Measurements from ENCODE around the gene ANKFY1.

ANKFY1 gene

GRCh38 chr17:4156750-4157381 is 106.9 kb downstream of the ANKFY1 start:
- peaks cover 0 to 11% (median 10%) of the 10 kb centered on the region in 4 experiments for H3K4me1 ChIP-seq (ENCODE audit: control extremely low read depth in 1 of 4, control insufficient read depth in 4 of 4, insufficient read depth in 4 of 4, low read length in 3 of 4)
- no peak overlapping the region for H3K27ac ChIP-seq (ENCODE audit: insufficient read depth in 1 of 2, low read depth in 1 of 2, low read length in 2 of 2, poor library complexity in 1 of 2, severe bottlenecking in 2 of 2)
- H3K4me3 ChIP-seq (ENCODE audit: control insufficient read depth in 1 of 7, extremely low read depth in 1 of 7, insufficient read depth in 4 of 7, low read depth in 2 of 7, low read length in 6 of 7), result no peak overlapping the region
- WGBS (ENCODE audit: insufficient coverage), result 94% methylated on average over 14 of the region's 16 CpGs
- no peaks in the 10 kb centered on the region for H3K27me3 ChIP-seq (replicated peaks in 2 of 5; ENCODE audit: control insufficient read depth in 4 of 5, insufficient read depth in 5 of 5, low read length in 4 of 5)
- H3K9me3 ChIP-seq (ENCODE audit: control extremely low read depth in 1 of 5, control insufficient read depth in 4 of 5, insufficient read depth in 2 of 5, low read depth in 1 of 5, low read length in 4 of 5), result no peaks in the 10 kb centered on the region
- H3K36me3 ChIP-seq (ENCODE audit: control insufficient read depth in 4 of 4, insufficient read depth in 4 of 4, low read length in 3 of 4), result peaks cover 8 to 63% (median 16%) of the 10 kb centered on the region in 4 experiments
- ChIA-PET POLR2A (interaction anchor here (2.0 kb wide), 1 partner anchor 14 kb away, joined by 8 read pairs; the partner anchor contains the start of genes CYB5D2 and ZZEF1), CTCF (interaction anchor here (0.6 to 2.0 kb wide), 9 partner anchors 8 to 466 kb away, joined by 3 to 8 read pairs (median 4); no protein-coding TSS in a partner anchor)
- no peak for DNase-seq

GRCh38 chr17:4155980-4156620 is 107.7 kb downstream of the ANKFY1 start:
- Histone ChIP-seq H3K27me3 (replicated peaks in 2 of 5; ENCODE audit: control insufficient read depth in 4 of 5, insufficient read depth in 5 of 5, low read length in 4 of 5) (no peaks in the 10 kb centered on the region), H3K4me1 (ENCODE audit: control extremely low read depth in 1 of 4, control insufficient read depth in 4 of 4, insufficient read depth in 4 of 4, low read length in 3 of 4) (peaks cover 0 to 4% (median 2%) of the 10 kb centered on the region in 4 experiments), H3K9me3 (ENCODE audit: control extremely low read depth in 1 of 5, control insufficient read depth in 4 of 5, insufficient read depth in 2 of 5, low read depth in 1 of 5, low read length in 4 of 5) (no peaks in the 10 kb centered on the region), H3K27ac (ENCODE audit: insufficient read depth in 1 of 2, low read depth in 1 of 2, low read length in 2 of 2, poor library complexity in 1 of 2, severe bottlenecking in 2 of 2) (no peak overlapping the region), H3K4me3 (ENCODE audit: control insufficient read depth in 1 of 7, extremely low read depth in 1 of 7, insufficient read depth in 4 of 7, low read depth in 2 of 7, low read length in 6 of 7) (no peak overlapping the region), H3K36me3 (ENCODE audit: control insufficient read depth in 4 of 4, insufficient read depth in 4 of 4, low read length in 3 of 4) (peaks cover 8 to 64% (median 16%) of the 10 kb centered on the region in 4 experiments)
- no peak for DNase-seq
- 97% methylated on average over 9 of the region's 10 CpGs for WGBS (ENCODE audit: insufficient coverage)
- ChIA-PET CTCF (interaction anchor here (0.7 to 2.0 kb wide), 10 partner anchors 7 to 26 kb away, joined by 3 to 8 read pairs (median 4); partner anchors contain the start of gene CYB5D2), POLR2A (interaction anchor here (0.6 to 2.0 kb wide), 2 partner anchors 13 to 235 kb away, joined by 3 to 8 read pairs; partner anchors contain the start of genes CYB5D2 and ZZEF1)

- Histone ChIP-seq H3K4me1 (ENCODE audit: control extremely low read depth in 1 of 4, control insufficient read depth in 4 of 4, insufficient read depth in 4 of 4, low read length in 3 of 4) (no peaks in the 10 kb centered on the region), H3K27me3 (replicated peaks in 2 of 5; ENCODE audit: control insufficient read depth in 4 of 5, insufficient read depth in 5 of 5, low read length in 4 of 5) (no peaks in the 10 kb centered on the region), H3K9me3 (ENCODE audit: control extremely low read depth in 1 of 5, control insufficient read depth in 4 of 5, insufficient read depth in 2 of 5, low read depth in 1 of 5, low read length in 4 of 5) (no peaks in the 10 kb centered on the region), H3K27ac (ENCODE audit: insufficient read depth in 1 of 2, low read depth in 1 of 2, low read length in 2 of 2, poor library complexity in 1 of 2, severe bottlenecking in 2 of 2) (no peak overlapping the region), H3K4me3 (ENCODE audit: control insufficient read depth in 1 of 7, extremely low read depth in 1 of 7, insufficient read depth in 4 of 7, low read depth in 2 of 7, low read length in 6 of 7) (no peak overlapping the region), H3K36me3 (ENCODE audit: control insufficient read depth in 4 of 4, insufficient read depth in 4 of 4, low read length in 3 of 4) (peaks cover 6 to 57% (median 14%) of the 10 kb centered on the region in 4 experiments)
- CTCF ChIA-PET, result interaction anchor here (1.2 to 1.6 kb wide), 2 partner anchors 11 to 15 kb away, joined by 3 read pairs; partner anchors contain the start of gene CYB5D2
- no CpG with 5 or more reads among the region's 3 CpGs for WGBS (ENCODE audit: insufficient coverage)
- POLR2A ChIA-PET, result no interaction called here
- no peak for DNase-seq
These were observed 109.6 kb downstream of the ANKFY1 start for GRCh38 chr17:4154201-4154600.

GRCh38 chr17:4152471-4152870 is 111.3 kb downstream of the ANKFY1 start:
- Histone ChIP-seq H3K4me3 (ENCODE audit: control insufficient read depth in 1 of 7, extremely low read depth in 1 of 7, insufficient read depth in 4 of 7, low read depth in 2 of 7, low read length in 6 of 7) (no peak overlapping the region), H3K27me3 (replicated peaks in 2 of 5; ENCODE audit: control insufficient read depth in 4 of 5, insufficient read depth in 5 of 5, low read length in 4 of 5) (no peaks in the 10 kb centered on the region), H3K9me3 (ENCODE audit: control extremely low read depth in 1 of 5, control insufficient read depth in 4 of 5, insufficient read depth in 2 of 5, low read depth in 1 of 5, low read length in 4 of 5) (no peaks in the 10 kb centered on the region), H3K27ac (ENCODE audit: insufficient read depth in 1 of 2, low read depth in 1 of 2, low read length in 2 of 2, poor library complexity in 1 of 2, severe bottlenecking in 2 of 2) (no peak overlapping the region), H3K4me1 (ENCODE audit: control extremely low read depth in 1 of 4, control insufficient read depth in 4 of 4, insufficient read depth in 4 of 4, low read length in 3 of 4) (no peaks in the 10 kb centered on the region), H3K36me3 (ENCODE audit: control insufficient read depth in 4 of 4, insufficient read depth in 4 of 4, low read length in 3 of 4) (peaks cover 3 to 43% (median 12%) of the 10 kb centered on the region in 4 experiments)
- DNase-seq, result no peak
- ChIA-PET CTCF (interaction anchor here (1.4 to 1.6 kb wide), 2 partner anchors 10 to 15 kb away, joined by 4 to 5 read pairs; no protein-coding TSS in a partner anchor), POLR2A (no interaction called here)
- WGBS (ENCODE audit: insufficient coverage), result 100% methylated on average over 1 of the region's 3 CpGs

GRCh38 chr17:4150096-4150495 is 113.7 kb downstream of the ANKFY1 start:
- Histone ChIP-seq H3K4me1 (ENCODE audit: control extremely low read depth in 1 of 4, control insufficient read depth in 4 of 4, insufficient read depth in 4 of 4, low read length in 3 of 4) (peaks cover 0 to 10% (median 0%) of the 10 kb centered on the region in 4 experiments), H3K36me3 (ENCODE audit: control insufficient read depth in 4 of 4, insufficient read depth in 4 of 4, low read length in 3 of 4) (peaks cover 2 to 26% (median 8%) of the 10 kb centered on the region in 4 experiments), H3K9me3 (ENCODE audit: control extremely low read depth in 1 of 5, control insufficient read depth in 4 of 5, insufficient read depth in 2 of 5, low read depth in 1 of 5, low read length in 4 of 5) (no peaks in the 10 kb centered on the region), H3K27ac (ENCODE audit: insufficient read depth in 1 of 2, low read depth in 1 of 2, low read length in 2 of 2, poor library complexity in 1 of 2, severe bottlenecking in 2 of 2) (no peak overlapping the region), H3K27me3 (replicated peaks in 2 of 5; ENCODE audit: control insufficient read depth in 4 of 5, insufficient read depth in 5 of 5, low read length in 4 of 5) (no peaks in the 10 kb centered on the region), H3K4me3 (ENCODE audit: control insufficient read depth in 1 of 7, extremely low read depth in 1 of 7, insufficient read depth in 4 of 7, low read depth in 2 of 7, low read length in 6 of 7) (no peak overlapping the region)
- DNase-seq, result no peak
- WGBS (ENCODE audit: insufficient coverage), result 100% methylated on average over 4 of the region's 6 CpGs
- ChIA-PET POLR2A (no interaction called here), CTCF (interaction anchor here (0.8 to 1.2 kb wide), 2 partner anchors 9 to 12 kb away, joined by 3 to 5 read pairs; no protein-coding TSS in a partner anchor)

- Histone ChIP-seq H3K27me3 (replicated peaks in 2 of 5; ENCODE audit: control insufficient read depth in 4 of 5, insufficient read depth in 5 of 5, low read length in 4 of 5) (no peaks in the 10 kb centered on the region), H3K27ac (ENCODE audit: insufficient read depth in 1 of 2, low read depth in 1 of 2, low read length in 2 of 2, poor library complexity in 1 of 2, severe bottlenecking in 2 of 2) (no peak overlapping the region), H3K4me3 (ENCODE audit: control insufficient read depth in 1 of 7, extremely low read depth in 1 of 7, insufficient read depth in 4 of 7, low read depth in 2 of 7, low read length in 6 of 7) (no peak overlapping the region), H3K4me1 (ENCODE audit: control extremely low read depth in 1 of 4, control insufficient read depth in 4 of 4, insufficient read depth in 4 of 4, low read length in 3 of 4) (peaks cover 4 to 22% (median 7%) of the 10 kb centered on the region in 4 experiments), H3K9me3 (ENCODE audit: control extremely low read depth in 1 of 5, control insufficient read depth in 4 of 5, insufficient read depth in 2 of 5, low read depth in 1 of 5, low read length in 4 of 5) (no peaks in the 10 kb centered on the region), H3K36me3 (ENCODE audit: control insufficient read depth in 4 of 4, insufficient read depth in 4 of 4, low read length in 3 of 4) (peaks cover 2 to 16% (median 4%) of the 10 kb centered on the region in 4 experiments)
- ChIA-PET POLR2A (no interaction called here), CTCF (interaction anchor here (0.9 to 1.5 kb wide), 3 partner anchors 9 to 14 kb away, joined by 4 to 5 read pairs (median 5); no protein-coding TSS in a partner anchor)
- 98% methylated on average over 9 of the region's 11 CpGs for WGBS (ENCODE audit: insufficient coverage)
- DNase-seq, result no peak
These were observed 115.0 kb downstream of the ANKFY1 start for GRCh38 chr17:4148611-4149308.
